Parathyroid adenoma (tissue), 2 donors: ENCODE results near the gene OGDH.

ENCODE experiments used
- H2AFZ ChIP-seq: fragments of 300-600 bp; sonication (generic); one replicate; pipeline ENCODE4 v1.7.0; 2017; ENCODE audit warnings: antibody characterized with exemption, mild to moderate bottlenecking
- H3K27ac ChIP-seq: fragments of 300-600 bp; sonication (generic); one replicate; pipeline ENCODE4 v1.7.0; 2017
- H3K27me3 ChIP-seq: fragments of 300-600 bp; sonication (generic); one replicate; pipeline ENCODE4 v1.7.0; 2017; ENCODE audit warnings: low read length; ENCODE audit not compliant: control insufficient read depth, insufficient read depth
- H3K36me3 ChIP-seq: fragments of 300-600 bp; sonication (generic); one replicate; pipeline ENCODE4 v1.7.0; 2017; ENCODE audit warnings: low read length; ENCODE audit not compliant: control insufficient read depth, insufficient read depth
- H3K4me1 ChIP-seq: fragments of 300-600 bp; sonication (generic); one replicate; pipeline ENCODE4 v1.7.0; 2017; ENCODE audit warnings: control low read depth
- H3K4me2 ChIP-seq: fragments of 300-600 bp; sonication (generic); one replicate; pipeline ENCODE4 v1.7.0; 2017; ENCODE audit warnings: low read length
- H3K4me3 ChIP-seq: fragments of 300-600 bp; sonication (generic); one replicate; pipeline ENCODE4 v1.7.0; 2017; ENCODE audit warnings: low read depth, low read length
- H3K79me2 ChIP-seq: fragments of 300-600 bp; sonication (generic); one replicate; pipeline ENCODE4 v1.7.0; 2017; ENCODE audit warnings: control low read depth
- H3K9ac ChIP-seq: fragments of 300-600 bp; sonication (generic); one replicate; pipeline ENCODE4 v1.7.0; 2017; ENCODE audit warnings: mild to moderate bottlenecking
- H3K9me3 ChIP-seq: fragments of 300-600 bp; sonication (generic); one replicate; pipeline ENCODE4 v1.7.0; 2017; ENCODE audit warnings: low read length; ENCODE audit not compliant: control insufficient read depth
- CTCF ChIP-seq: fragments of 300-600 bp; sonication (generic); IDR thresholded peaks from one replicate; pipeline ENCODE4 v1.7.0; 2017; ENCODE audit warnings: antibody characterized with exemption, mild to moderate bottlenecking
- donor health status: primary hyperparathyroidism.

Gene OGDH

GRCh38 chr7:44565795-44566559, 40.5 kb upstream of the OGDH start:
- Histone ChIP-seq H3K4me2 (no peak overlapping the region), H3K4me1 (peaks cover 14% of the 10 kb centered on the region), H3K79me2 (no peaks in the 10 kb centered on the region), H3K27ac (no peak overlapping the region), H3K36me3 (no peaks in the 10 kb centered on the region), H2AFZ (no peak overlapping the region), H3K9me3 (no peaks in the 10 kb centered on the region), H3K27me3 (no peaks in the 10 kb centered on the region), H3K4me3 (no peak overlapping the region), H3K9ac (no peak overlapping the region)
- TF ChIP-seq CTCF: no peak

- H3K4me2 ChIP-seq: no peak overlapping the region
- H3K4me1 ChIP-seq: peaks cover 14% of the 10 kb centered on the region
- no peak for TF ChIP-seq CTCF
- H3K36me3 ChIP-seq: no peaks in the 10 kb centered on the region
- no peaks in the 10 kb centered on the region for H3K27me3 ChIP-seq
- no peak overlapping the region for H3K4me3 ChIP-seq
- H2AFZ ChIP-seq: no peak overlapping the region
- H3K27ac ChIP-seq: no peak overlapping the region
- no peaks in the 10 kb centered on the region for H3K79me2 ChIP-seq
- no peak overlapping the region for H3K9ac ChIP-seq
- no peaks in the 10 kb centered on the region for H3K9me3 ChIP-seq
Measured at GRCh38 chr7:44566680-44567079, 39.7 kb upstream of the OGDH start.

- H3K36me3 ChIP-seq: no peaks in the 10 kb centered on the region
Measured at GRCh38 chr7:44567884-44568283, 38.5 kb upstream of the OGDH start.

GRCh38 chr7:44568771-44569560, 37.5 kb upstream of the OGDH start:
- H3K4me3 ChIP-seq: no peak overlapping the region
- peak overlapping the region; percentile 46 for H3K27ac ChIP-seq
- no peak overlapping the region for H3K4me2 ChIP-seq
- no peak for TF ChIP-seq CTCF
- no peaks in the 10 kb centered on the region for H3K36me3 ChIP-seq
- peaks cover 10% of the 10 kb centered on the region for H3K79me2 ChIP-seq
- H3K27me3 ChIP-seq: no peaks in the 10 kb centered on the region
- no peaks in the 10 kb centered on the region for H3K9me3 ChIP-seq
- no peak overlapping the region for H3K9ac ChIP-seq
- peaks cover 18% of the 10 kb centered on the region for H3K4me1 ChIP-seq
- H2AFZ ChIP-seq: no peak overlapping the region

More at GRCh38 chr7:44567884-44568283, 38.5 kb upstream of the OGDH start:
- H3K4me3 ChIP-seq: no peak overlapping the region
- H3K79me2 ChIP-seq: peaks cover 5% of the 10 kb centered on the region
- H3K9me3 ChIP-seq: no peaks in the 10 kb centered on the region
- H3K4me2 ChIP-seq: no peak overlapping the region
- no peak overlapping the region for H2AFZ ChIP-seq
- peaks cover 16% of the 10 kb centered on the region for H3K4me1 ChIP-seq
- H3K9ac ChIP-seq: no peak overlapping the region
- no peaks in the 10 kb centered on the region for H3K27me3 ChIP-seq
- TF ChIP-seq CTCF: no peak
- no peak overlapping the region for H3K27ac ChIP-seq
